GM12874 (cell line): ENCODE measurements around the gene ATXN7L1.

Experiments used
- CTCF ChIP-seq: IDR thresholded peaks from 2 replicates; pipeline ENCODE4 v1.5.1; 2011; ENCODE audit warnings: low read depth, mild to moderate bottlenecking, control low read depth, low read length, moderate library complexity; ENCODE audit not compliant: insufficient read depth

The ATXN7L1 gene

GRCh38 chr7:105680505-105681187 is 195.8 kb downstream of the ATXN7L1 start:
- TF ChIP-seq CTCF, result no peak

- TF ChIP-seq CTCF, result no peak
These were observed 197.4 kb downstream of the ATXN7L1 start for GRCh38 chr7:105678811-105679495.

GRCh38 chr7:105677817-105678573 is 198.4 kb downstream of the ATXN7L1 start:
- TF ChIP-seq CTCF, result no peak

- TF ChIP-seq CTCF, result no peak
These were observed 199.0 kb downstream of the ATXN7L1 start for GRCh38 chr7:105677410-105677730.

- TF ChIP-seq CTCF, result no peak
These were observed 200.4 kb downstream of the ATXN7L1 start for GRCh38 chr7:105675934-105676371.

GRCh38 chr7:105674200-105674920 is 202.0 kb downstream of the ATXN7L1 start:
- no peak for TF ChIP-seq CTCF
